OCI-LY1 (cell line): ENCODE data around the gene CHGA.

Experiments
- H2AFZ ChIP-seq: fragments of 200-600 bp; sonication (generic), shearing (Covaris generic); 2 replicates; pipeline ENCODE4 v1.6.0; 2014; ENCODE audit warnings: antibody characterized with exemption, mild to moderate bottlenecking, low read length
- H3F3A ChIP-seq: fragments of 200-600 bp; sonication (generic), shearing (Covaris generic); 2 replicates; pipeline ENCODE4 v1.6.0; 2014; ENCODE audit warnings: mild to moderate bottlenecking, antibody characterized with exemption, low read length, moderate library complexity; ENCODE audit not compliant: insufficient read depth
- H3K27ac ChIP-seq: fragments of 200-600 bp; sonication (generic); 2 replicates; pipeline ENCODE4 v1.5.1; 2014; ENCODE audit warnings: low read length, mixed run types, mild to moderate bottlenecking, low read depth; ENCODE audit not compliant: poor library complexity, severe bottlenecking
- H3K27me3 ChIP-seq: fragments of 200-600 bp; sonication (generic); 2 replicates; pipeline ENCODE4 v1.6.0; 2014; ENCODE audit warnings: antibody characterized with exemption, mild to moderate bottlenecking, low read length, moderate library complexity; ENCODE audit not compliant: insufficient read depth
- H3K36me3 ChIP-seq: fragments of 200-600 bp; sonication (generic); 2 replicates; pipeline ENCODE4 v1.6.1; 2014; ENCODE audit warnings: mild to moderate bottlenecking, antibody characterized with exemption, low read length, moderate library complexity, mixed read lengths; ENCODE audit not compliant: insufficient read depth
- H3K4me1 ChIP-seq: fragments of 200-600 bp; sonication (generic); 2 replicates; pipeline ENCODE4 v1.5.1; 2014; ENCODE audit warnings: mild to moderate bottlenecking, low read length, moderate library complexity; ENCODE audit not compliant: insufficient read depth, severe bottlenecking
- H3K4me2 ChIP-seq: fragments of 200-600 bp; sonication (generic), shearing (Covaris generic); 2 replicates; pipeline ENCODE4 v1.6.1; 2014; ENCODE audit warnings: low read length
- H3K4me3 ChIP-seq: fragments of 200-600 bp; sonication (generic); 2 replicates; pipeline ENCODE4 v1.5.1; 2014; ENCODE audit warnings: low read length, low read depth, mild to moderate bottlenecking, mixed read lengths; ENCODE audit not compliant: poor library complexity, severe bottlenecking
- H3K79me2 ChIP-seq: fragments of 200-600 bp; shearing (Covaris generic); 2 replicates; pipeline ENCODE4 v1.6.1; 2016; ENCODE audit warnings: mixed run types, low read length, mixed read lengths; ENCODE audit not compliant: insufficient read depth
- H3K9ac ChIP-seq: fragments of 200-600 bp; sonication (generic), shearing (Covaris generic); 2 replicates; pipeline ENCODE4 v1.6.1; 2014; ENCODE audit warnings: mild to moderate bottlenecking, low read length, mixed read lengths
- H3K9me2 ChIP-seq: fragments of 200-600 bp; sonication (generic), shearing (Covaris generic); 2 replicates; pipeline ENCODE4 v1.6.1; 2014; ENCODE audit warnings: low read depth, mild to moderate bottlenecking, low read length, mixed read lengths
- H3K9me3 ChIP-seq: fragments of 200-600 bp; shearing (Covaris generic); 2 replicates; pipeline ENCODE4 v1.6.1; 2014; ENCODE audit warnings: low read length, mixed read lengths
- H4K20me1 ChIP-seq: fragments of 200-600 bp; sonication (generic), shearing (Covaris generic); 2 replicates; pipeline ENCODE4 v1.6.0; 2016; ENCODE audit warnings: mild to moderate bottlenecking, low read length; ENCODE audit not compliant: insufficient read depth
- CTCF ChIP-seq: fragments of 200-600 bp; sonication (generic), shearing (Covaris generic); IDR thresholded peaks from 2 replicates; pipeline ENCODE4 v1.5.1; 2017; ENCODE audit warnings: mild to moderate bottlenecking, antibody characterized with exemption, low read length, moderate library complexity, mixed read lengths
- EZH2 ChIP-seq: fragments of 200-600 bp; sonication (generic), shearing (Covaris generic); IDR thresholded peaks from 2 replicates; pipeline ENCODE4 v1.8.0; 2017; ENCODE audit warnings: borderline replicate concordance, mixed run types, mild to moderate bottlenecking, antibody characterized with exemption, low read length, moderate library complexity, mixed read lengths

The CHGA gene

GRCh38 chr14:92900660-92901059 lies 22.3 kb upstream of the CHGA start:
- H3K4me3 ChIP-seq: no peak overlapping the region
- no peak overlapping the region for H3K9ac ChIP-seq
- no peaks in the 10 kb centered on the region for H3K36me3 ChIP-seq
- H3K79me2 ChIP-seq: no peaks in the 10 kb centered on the region
- H3K9me2 ChIP-seq: no peaks in the 10 kb centered on the region
- TF ChIP-seq EZH2 (no peak), CTCF (no peak)
- no peaks in the 10 kb centered on the region for H3F3A ChIP-seq
- no peak overlapping the region for H3K27ac ChIP-seq
- no peak overlapping the region for H2AFZ ChIP-seq
- no peaks in the 10 kb centered on the region for H4K20me1 ChIP-seq
- no peaks in the 10 kb centered on the region for H3K9me3 ChIP-seq
- H3K4me2 ChIP-seq: no peak overlapping the region
- 0 out of 2 replicates have a peak, but pooled peaks cover 3% of the 10 kb centered on the region for H3K27me3 ChIP-seq
- no peaks in the 10 kb centered on the region for H3K4me1 ChIP-seq

GRCh38 chr14:92902191-92902590 lies 20.8 kb upstream of the CHGA start:
- H3K4me1 ChIP-seq: no peaks in the 10 kb centered on the region
- no peaks in the 10 kb centered on the region for H3K79me2 ChIP-seq
- TF ChIP-seq EZH2 (no peak), CTCF (no peak)
- no peaks in the 10 kb centered on the region for H4K20me1 ChIP-seq
- H3K9ac ChIP-seq: no peak overlapping the region
- H3K4me3 ChIP-seq: no peak overlapping the region
- H3F3A ChIP-seq: no peaks in the 10 kb centered on the region
- H2AFZ ChIP-seq: no peak overlapping the region
- H3K9me2 ChIP-seq: no peaks in the 10 kb centered on the region
- H3K27ac ChIP-seq: no peak overlapping the region
- no peak overlapping the region for H3K4me2 ChIP-seq
- H3K36me3 ChIP-seq: no peaks in the 10 kb centered on the region
- H3K27me3 ChIP-seq: 0 out of 2 replicates have a peak, but pooled peaks cover 3% of the 10 kb centered on the region
- H3K9me3 ChIP-seq: no peaks in the 10 kb centered on the region

- no peaks in the 10 kb centered on the region for H3K36me3 ChIP-seq
- no peaks in the 10 kb centered on the region for H3K9me2 ChIP-seq
- H3F3A ChIP-seq: no peaks in the 10 kb centered on the region
- no peaks in the 10 kb centered on the region for H4K20me1 ChIP-seq
- no peaks in the 10 kb centered on the region for H3K4me1 ChIP-seq
- TF ChIP-seq EZH2 (no peak), CTCF (no peak)
- no peaks in the 10 kb centered on the region for H3K79me2 ChIP-seq
- H3K4me3 ChIP-seq: no peak overlapping the region
- H2AFZ ChIP-seq: no peak overlapping the region
- H3K9ac ChIP-seq: no peak overlapping the region
- H3K4me2 ChIP-seq: no peak overlapping the region
- H3K27ac ChIP-seq: no peak overlapping the region
- H3K27me3 ChIP-seq: 0 out of 2 replicates have a peak, but pooled peaks cover 3% of the 10 kb centered on the region
- no peaks in the 10 kb centered on the region for H3K9me3 ChIP-seq
Observed at GRCh38 chr14:92902726-92903125, 20.2 kb upstream of the CHGA start.
